Activated CD4-positive, alpha-beta T cell treated with anti-CD3 and anti-CD28 coated beads, Interleukin-10, Interleukin-2, amounts not matched to agents 100 ng/mL and 50 ng/mL, durations not matched to agents 16 hours and 8 hours (primary cell): ENCODE results near the gene CPNE4.

Source experiments
- DNase-seq: peaks from one replicate; pipeline ENCODE4 v3.0.0-alpha.2; 2020

The CPNE4 gene

DNA sequence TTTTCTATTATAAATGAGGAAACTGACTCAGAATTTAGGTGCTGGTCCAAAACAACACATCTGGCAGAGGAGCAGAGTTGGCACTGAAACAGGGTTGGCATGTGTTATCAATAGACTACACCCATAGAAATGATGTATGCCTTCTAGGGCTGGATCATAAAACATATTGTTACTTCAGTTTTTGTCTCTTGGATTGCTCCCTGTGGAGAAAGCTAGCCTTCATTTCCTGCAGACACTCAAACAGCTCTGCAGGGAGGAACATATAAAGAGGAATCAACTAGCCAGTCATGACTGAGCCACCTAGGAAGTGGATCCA is 531.5 kb downstream of the CPNE4 start:
- no peak for DNase-seq

- DNase-seq: peak; percentile 90
Measured at GRCh38 chr3:131502530-131503319, 532.1 kb downstream of the CPNE4 start, which contains the start of gene MRPL3. TSS of gene MRPL3 (minus strand) at chr3:131502971. CDS start at chr3:131502821, 150 bp downstream.

GRCh38 chr3:131501949-131502348 is 532.9 kb downstream of the CPNE4 start:
- DNase-seq: no peak

DNA sequence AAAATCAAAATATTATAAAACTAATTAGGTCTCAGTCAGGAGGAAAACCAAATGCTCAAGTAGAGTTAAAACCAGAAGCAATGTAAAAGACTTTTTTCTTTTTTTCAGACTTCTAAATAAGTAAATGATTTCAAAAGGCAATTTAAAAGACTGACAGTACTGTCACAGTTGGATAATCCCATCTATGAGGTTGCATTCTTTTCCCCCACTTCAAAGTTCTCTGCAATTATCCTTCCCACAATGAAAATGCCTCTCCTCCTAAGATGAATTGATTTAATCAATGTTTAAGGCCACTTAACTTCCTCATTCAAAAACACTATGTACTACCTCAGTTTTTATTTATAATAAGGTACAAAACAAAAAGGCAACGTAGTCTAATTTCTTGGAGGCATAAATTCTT is 540.1 kb downstream of the CPNE4 start:
- no peak for DNase-seq

DNA sequence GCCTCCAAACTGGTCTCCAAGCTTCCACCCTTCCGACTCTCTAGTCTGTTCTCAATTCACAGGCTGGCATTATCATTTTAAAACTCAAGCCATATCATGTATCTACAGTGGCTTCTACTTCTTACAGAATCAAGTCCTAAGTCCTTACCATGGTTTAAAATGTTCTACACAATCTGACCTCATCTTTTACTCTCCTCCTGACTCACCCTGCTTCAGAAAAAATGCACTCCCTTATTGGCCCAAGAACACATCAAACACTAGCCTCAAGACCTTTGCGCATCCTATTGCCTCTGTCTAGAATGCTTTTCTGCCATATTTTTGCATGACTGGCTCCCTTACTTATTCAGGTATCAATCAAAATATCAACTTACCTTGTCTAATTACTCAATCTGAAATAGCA is 543.0 kb downstream of the CPNE4 start:
- DNase-seq: peak; percentile 34

- DNase-seq: peak; percentile 28
Measured at GRCh38 chr3:131491084-131491483, 543.7 kb downstream of the CPNE4 start.

- DNase-seq: peak; percentile 58
Measured at GRCh38 chr3:131486545-131486944, 548.3 kb downstream of the CPNE4 start.

DNA sequence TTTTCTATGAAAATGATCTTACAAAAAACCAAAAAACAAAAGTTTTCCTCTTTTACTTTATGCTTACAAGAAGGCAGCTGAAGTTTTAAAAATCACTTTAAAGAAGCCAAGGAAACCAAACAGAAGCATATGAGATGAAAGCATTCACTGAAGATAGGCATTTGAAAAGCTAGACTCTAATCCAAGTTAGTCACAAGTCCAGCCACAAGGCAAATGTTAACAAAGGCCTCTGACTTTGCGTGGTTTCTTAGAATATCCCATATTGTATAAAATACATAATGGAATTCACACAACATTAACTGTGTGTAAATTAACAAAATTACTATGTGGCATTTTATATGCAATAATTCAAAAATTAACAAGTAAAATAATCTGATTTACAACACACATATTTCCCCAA is 549.7 kb downstream of the CPNE4 start:
- no peak for DNase-seq

- DNase-seq: no peak
Measured at GRCh38 chr3:131484496-131485111, 550.2 kb downstream of the CPNE4 start.
